Middle frontal gyrus (tissue), 1 donor: ENCODE measurements around the gene INSC.

ENCODE experiments used
- DNase-seq: peaks from one replicate; pipeline ENCODE4 v3.0.0-alpha.2; 2015; ENCODE audit warnings: low spot score; ENCODE audit errors: extremely low spot score

The INSC gene

DNA sequence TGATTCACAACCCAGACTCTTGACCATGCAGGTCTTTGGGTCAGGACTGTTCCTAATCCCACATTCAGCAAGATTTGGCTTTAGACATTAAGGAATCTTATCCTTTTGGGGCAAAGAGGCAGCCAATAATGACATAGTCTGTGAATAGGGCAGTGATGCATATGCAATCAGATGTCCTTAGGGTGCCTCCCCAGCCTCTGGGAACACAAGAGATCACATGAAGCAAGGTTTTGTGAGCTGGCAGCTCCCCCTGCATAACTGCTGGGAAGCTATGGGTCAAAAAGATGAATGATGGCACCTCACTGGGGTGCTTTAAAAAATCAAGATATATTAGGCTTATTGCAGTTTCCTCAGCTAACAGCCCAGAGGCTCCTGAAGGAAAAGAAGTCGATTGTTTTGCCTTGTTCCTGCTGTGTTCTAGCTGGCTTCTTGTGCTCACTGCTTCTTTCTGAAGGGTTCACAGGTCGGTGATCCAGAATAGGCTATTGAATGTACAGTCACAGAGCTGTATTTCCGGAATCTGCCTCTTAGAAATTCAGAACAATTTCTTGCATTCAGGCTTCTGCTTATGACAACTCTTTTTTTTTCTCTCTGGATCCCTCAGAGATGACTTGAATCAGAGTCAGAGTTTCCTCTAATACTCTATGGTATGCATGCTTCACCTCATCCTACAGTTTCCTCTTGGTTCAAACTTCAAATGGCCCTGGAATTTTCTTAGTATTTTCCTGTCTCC lies 31.7 kb downstream of the INSC start:
- DNase-seq: no peak

DNA sequence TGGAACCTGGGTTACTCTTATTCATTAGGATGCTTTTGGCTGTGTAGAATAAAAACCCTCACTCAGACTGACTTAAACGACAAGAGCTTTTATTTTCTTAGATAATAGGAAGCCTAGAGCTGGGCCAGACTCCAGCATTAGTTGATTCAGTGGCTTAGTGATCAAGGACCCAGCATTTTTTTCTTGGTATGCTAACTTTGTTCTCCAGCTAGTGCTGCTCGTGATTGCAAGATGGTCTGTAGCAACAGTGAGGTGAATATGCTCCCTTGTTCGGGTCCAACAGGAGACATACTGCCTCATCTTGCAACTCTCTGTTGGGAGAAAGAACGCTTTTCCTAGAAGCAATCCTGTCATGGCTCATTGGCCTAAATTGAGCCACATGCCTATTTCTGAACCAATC lies 33.4 kb downstream of the INSC start:
- DNase-seq: no peak

DNA sequence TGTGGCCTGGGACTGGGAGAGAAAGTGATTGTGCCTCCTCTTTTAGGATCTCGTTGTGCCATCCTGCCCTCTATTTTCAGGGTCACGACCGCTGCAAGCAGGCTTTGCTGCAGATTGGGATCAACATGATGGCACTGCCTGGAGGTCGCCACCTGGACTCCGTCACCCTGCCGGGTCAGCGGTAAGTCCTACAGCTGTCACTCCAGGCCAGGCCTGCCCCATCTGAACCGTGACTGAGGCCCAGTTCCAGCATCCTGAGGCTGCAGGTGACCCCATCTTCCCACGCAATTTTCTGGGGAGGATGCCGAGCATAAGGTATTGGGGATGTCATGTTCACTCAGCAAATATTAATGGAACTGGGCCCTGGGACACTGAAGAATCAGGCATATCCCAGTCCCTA lies 34.3 kb downstream of the INSC start:
- DNase-seq: no peak

- DNase-seq: no peak
These were observed 35.8 kb downstream of the INSC start for GRCh38 chr11:15150507-15150906.

- no peak for DNase-seq
These were observed 38.5 kb downstream of the INSC start for GRCh38 chr11:15153231-15153630.

GRCh38 chr11:15157181-15157580 lies 42.5 kb downstream of the INSC start:
- no peak for DNase-seq

DNA sequence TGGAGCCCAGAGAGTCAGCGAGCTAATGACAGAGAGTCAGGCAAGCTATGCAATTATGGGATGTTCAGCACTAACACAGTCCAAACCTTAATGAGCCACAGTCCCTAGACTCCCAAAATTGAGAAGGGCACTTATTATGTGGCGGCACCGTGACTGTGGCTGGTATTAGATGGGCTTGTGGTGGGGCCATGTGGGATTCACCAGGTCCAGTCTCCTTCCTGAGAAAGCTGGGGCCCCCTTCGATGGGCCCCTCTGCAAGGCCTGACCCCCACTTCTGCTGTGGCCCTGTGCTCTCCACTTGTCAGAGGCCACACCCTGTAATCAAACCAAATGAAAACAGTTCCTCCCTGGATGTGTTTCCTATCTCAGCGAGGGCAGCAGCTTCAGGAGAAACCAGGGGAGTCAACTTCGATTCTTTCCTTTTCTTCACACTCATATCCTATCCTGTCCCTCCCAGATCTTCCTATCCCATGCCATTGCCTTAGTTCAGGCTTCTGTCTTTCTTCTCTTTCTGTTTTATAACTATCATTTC lies 42.9 kb downstream of the INSC start:
- DNase-seq: no peak

- DNase-seq: no peak
These were observed 43.8 kb downstream of the INSC start for GRCh38 chr11:15158351-15159015.

GRCh38 chr11:15159085-15159484 lies 44.4 kb downstream of the INSC start:
- DNase-seq: no peak

GRCh38 chr11:15161790-15162189 lies 47.1 kb downstream of the INSC start:
- no peak for DNase-seq

DNA sequence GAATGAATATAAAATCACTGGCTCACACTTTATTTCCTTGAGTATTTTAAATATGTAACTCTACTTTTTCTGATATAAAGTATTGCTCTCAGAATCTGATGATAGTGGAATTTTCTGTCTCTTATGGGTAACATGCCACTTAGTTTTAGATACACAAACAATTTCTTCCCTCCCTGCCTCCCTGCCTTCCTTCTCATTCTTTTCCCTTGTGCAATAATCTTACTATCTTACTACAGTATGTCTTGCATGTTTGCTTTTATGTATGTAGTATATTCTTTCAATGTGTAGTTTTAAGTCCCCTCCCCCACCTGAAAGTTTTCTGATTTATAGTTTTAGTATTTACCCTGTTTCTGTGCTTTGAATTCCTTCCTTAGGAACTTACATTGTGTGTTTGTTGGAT lies 48.4 kb downstream of the INSC start:
- DNase-seq: no peak

- no peak for DNase-seq
These were observed 51.5 kb downstream of the INSC start for GRCh38 chr11:15166204-15166603.

- DNase-seq: no peak
These were observed 55.3 kb downstream of the INSC start for GRCh38 chr11:15169815-15170551.

- DNase-seq: no peak
These were observed 56.0 kb downstream of the INSC start for GRCh38 chr11:15170698-15171097.

DNA sequence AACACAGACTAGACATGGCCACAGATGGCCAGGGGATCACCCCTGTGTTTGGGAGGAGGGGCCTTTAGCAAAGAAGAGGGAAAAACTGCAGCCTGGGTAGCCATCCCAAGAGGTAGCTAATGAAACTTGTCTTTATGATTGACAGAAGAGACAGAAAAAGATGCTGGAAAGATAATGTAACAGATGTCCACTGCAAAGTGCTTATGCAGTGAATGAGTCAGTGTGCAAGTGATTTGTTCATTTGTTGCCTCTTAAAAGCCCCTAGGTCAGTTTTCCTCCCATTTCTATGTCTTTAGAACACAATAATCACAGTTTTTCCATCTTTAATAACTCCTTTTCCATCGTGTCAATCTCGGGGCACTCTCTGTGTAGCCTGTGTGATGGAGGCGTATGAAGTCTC lies 57.2 kb downstream of the INSC start:
- DNase-seq: no peak

DNA sequence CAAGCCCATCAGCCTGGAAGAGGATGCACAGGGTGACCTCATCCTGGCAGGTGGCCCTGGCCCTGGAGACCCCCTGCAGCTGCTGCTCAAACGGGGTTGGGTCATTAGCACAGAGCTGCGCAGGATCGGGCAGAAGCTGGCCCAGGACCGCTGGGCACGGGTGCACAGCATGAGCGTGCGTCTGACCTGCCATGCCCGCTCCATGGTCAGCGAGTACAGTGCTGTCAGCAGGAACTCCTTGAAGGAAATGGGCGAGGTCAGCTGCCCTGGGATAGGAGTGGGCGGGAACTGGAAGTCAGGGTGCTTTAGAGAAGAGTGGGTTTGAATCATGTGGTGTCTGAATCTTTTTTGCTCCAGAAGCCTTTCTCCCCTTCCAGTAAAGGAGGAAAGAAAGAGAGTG lies 61.1 kb downstream of the INSC start:
- DNase-seq: no peak

DNA sequence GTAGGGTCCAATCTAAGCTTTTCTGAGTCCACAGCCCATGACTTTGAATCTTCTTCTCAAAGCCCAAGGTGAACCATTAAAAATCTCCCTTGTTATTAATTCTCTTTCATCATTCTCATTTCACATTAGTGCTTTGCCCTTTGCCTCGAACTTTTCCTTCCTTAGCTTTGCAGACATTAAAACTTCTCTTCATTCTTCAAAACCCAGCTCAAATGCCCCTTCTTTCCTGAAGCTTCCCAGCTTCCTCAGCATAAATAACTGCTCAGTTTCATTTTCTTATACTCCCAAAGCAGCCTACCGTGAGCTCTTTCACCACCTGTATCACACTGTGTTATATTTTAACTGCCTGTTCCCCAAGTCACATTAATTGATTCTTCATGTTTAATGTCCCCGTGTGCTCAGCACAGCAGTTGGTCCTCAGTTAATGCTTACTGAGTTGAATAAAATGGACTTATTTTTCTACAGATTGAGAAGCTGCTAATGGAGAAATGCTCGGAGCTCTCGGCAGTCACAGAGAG lies 62.0 kb downstream of the INSC start:
- DNase-seq: no peak

- DNase-seq: no peak
These were observed 62.8 kb downstream of the INSC start for GRCh38 chr11:15177491-15177890.

- no peak for DNase-seq
These were observed 63.5 kb downstream of the INSC start for GRCh38 chr11:15178214-15178613.

- DNase-seq: no peak
These were observed 64.4 kb downstream of the INSC start for GRCh38 chr11:15179167-15179566.

DNA sequence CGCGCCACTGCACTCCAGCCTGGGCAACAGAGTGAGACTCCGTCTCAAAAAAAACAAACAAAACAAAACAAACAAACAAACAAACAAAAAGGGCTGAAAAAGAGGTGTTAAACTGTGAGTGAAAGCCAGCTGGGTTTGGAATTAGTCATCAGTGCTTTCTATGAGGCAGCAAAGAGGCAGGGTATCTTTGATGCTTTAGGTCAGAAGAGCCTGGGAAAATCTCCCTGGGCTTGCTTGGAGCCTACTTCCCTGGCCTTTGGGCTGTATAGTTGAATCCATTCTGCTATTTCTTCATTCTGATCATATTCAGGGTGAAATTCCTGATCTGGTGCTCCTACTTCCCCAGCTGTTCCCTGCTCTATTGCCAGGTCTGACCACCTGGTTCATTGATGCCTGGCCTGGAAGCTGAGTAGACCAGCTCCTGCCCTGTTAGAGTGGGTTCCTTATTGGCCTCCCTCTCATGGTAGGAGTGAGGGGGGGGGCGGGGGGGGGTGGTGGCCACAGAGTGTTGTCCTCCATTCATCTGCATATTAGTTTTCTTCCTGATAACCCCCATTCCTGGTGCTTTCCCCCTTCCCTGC lies 65.6 kb downstream of the INSC start:
- DNase-seq: no peak

DNA sequence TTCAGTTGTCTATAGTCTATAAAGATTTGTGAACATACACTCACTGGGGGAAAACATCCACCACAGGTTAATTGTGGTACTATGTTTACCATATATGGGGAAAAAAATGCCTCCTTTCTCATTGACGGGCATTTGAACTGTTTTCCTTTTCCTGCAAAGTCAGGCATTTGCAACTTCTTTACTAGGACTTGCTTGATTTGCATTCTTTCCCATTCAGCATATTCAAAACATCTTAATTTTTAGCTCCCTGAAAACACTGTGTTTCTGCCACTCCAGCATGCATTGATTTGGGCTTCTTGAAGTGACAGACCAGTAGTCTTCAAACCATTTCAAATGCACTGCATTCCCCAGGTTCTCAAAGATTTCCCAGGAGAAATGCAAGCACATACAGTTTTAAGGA lies 67.6 kb downstream of the INSC start:
- DNase-seq: no peak
